Mucosa of gallbladder (tissue), 1 donor: ENCODE measurements around the gene EMD. TPM values are rescaled to one million over a fixed set of nuclear protein-coding genes. Genes with fewer than 3 reads are reported as not detected.
"Not testable (repeated sequence)": the region's sequence is repeated elsewhere in the genome, so short reads cannot be mapped to it uniquely, and the experiment has no call there.

ENCODE experiments used
- DNase-seq: peaks from one replicate; pipeline ENCODE4 v3.0.0-alpha.2; 2020; ENCODE audit warnings: low spot score
- total RNA-seq: library from RNA; stranded (reverse); gene quantifications from one replicate; pipeline ENCODE4 v1.2.1, GENCODE V29; 2021
- donor health status: DM: no; HTN: no; CAD: no.

The EMD gene
- 62.6 TPM for total RNA-seq

- peak; percentile 97 for DNase-seq
Observed at GRCh38 chrX:154378799-154379568, at the start of gene EMD. Gene EMD, plus strand, starts transcription at chrX:154379295. Its CDS starts 190 bp downstream, at chrX:154379485.

- DNase-seq = no peak
Observed at GRCh38 chrX:154332561-154332960, 46.5 kb upstream of the EMD start.

GRCh38 chrX:154333116-154333515 lies 46.0 kb upstream of the EMD start:
- no peak for DNase-seq

GRCh38 chrX:154333837-154334271 lies 45.2 kb upstream of the EMD start:
- DNase-seq = no peak

GRCh38 chrX:154334496-154334895 lies 44.6 kb upstream of the EMD start:
- DNase-seq = no peak

- DNase-seq = not testable (repeated sequence)
Observed at GRCh38 chrX:154341399-154342298, 37.4 kb upstream of the EMD start.

- not testable (repeated sequence) for DNase-seq
Observed at GRCh38 chrX:154343063-154343462, 36.0 kb upstream of the EMD start.

- DNase-seq = not testable (repeated sequence)
Observed at GRCh38 chrX:154343620-154344019, 35.5 kb upstream of the EMD start.

GRCh38 chrX:154348114-154348531 lies 31.0 kb upstream of the EMD start:
- no peak for DNase-seq

GRCh38 chrX:154348646-154349358 lies 30.3 kb upstream of the EMD start:
- DNase-seq = no peak

- no peak for DNase-seq
Observed at GRCh38 chrX:154349359-154349935, 29.6 kb upstream of the EMD start.

GRCh38 chrX:154349979-154350378 lies 29.1 kb upstream of the EMD start:
- no peak for DNase-seq

- DNase-seq = no peak
Observed at GRCh38 chrX:154350429-154351182, 28.5 kb upstream of the EMD start.

GRCh38 chrX:154351183-154352011 lies 27.7 kb upstream of the EMD start:
- no peak for DNase-seq

GRCh38 chrX:154352012-154352401 lies 27.1 kb upstream of the EMD start:
- no peak for DNase-seq

GRCh38 chrX:154352466-154352865 lies 26.6 kb upstream of the EMD start:
- no peak for DNase-seq

GRCh38 chrX:154353172-154353843 lies 25.8 kb upstream of the EMD start:
- no peak for DNase-seq

- DNase-seq = no peak
Observed at GRCh38 chrX:154354013-154354412, 25.1 kb upstream of the EMD start.

GRCh38 chrX:154354516-154354915 lies 24.6 kb upstream of the EMD start:
- no peak for DNase-seq
